Tongue (tissue), 2 donors: ENCODE results near the gene KCNH4. TPM values are rescaled to one million over a fixed set of nuclear protein-coding genes. Genes with fewer than 3 reads are reported as not detected.

ENCODE experiments used
- DNase-seq: peaks from one replicate; pipeline ENCODE4 v3.0.0-alpha.2; 2015
- total RNA-seq: library from RNA; depleted of rRNA; stranded (reverse); fragments of >200 nt; gene quantifications from one replicate; pipeline ENCODE4 v1.2.3, GENCODE V29; 2014

The KCNH4 gene
- total RNA-seq, 1 donor from 2014 or later, result not detected

GRCh38 chr17:42117397-42118125, 63.4 kb downstream of the KCNH4 start:
- no peak for DNase-seq

- DNase-seq, result peak; percentile 94
Observed at GRCh38 chr17:42116705-42117396, 64.1 kb downstream of the KCNH4 start.

GRCh38 chr17:42114118-42114517, 66.8 kb downstream of the KCNH4 start:
- no peak for DNase-seq

GRCh38 chr17:42113293-42114069, 67.5 kb downstream of the KCNH4 start:
- DNase-seq, result no peak

- peak; percentile 87 for DNase-seq
Observed at GRCh38 chr17:42112552-42113176, 68.3 kb downstream of the KCNH4 start, which contains the start of gene DHX58. Gene DHX58 (minus strand): TSS chr17:42112714. CDS start chr17:42111892, 822 bp downstream.

- peak; percentile 47 for DNase-seq
Observed at GRCh38 chr17:42111871-42112551, 68.9 kb downstream of the KCNH4 start.

- DNase-seq, result no peak
Observed at GRCh38 chr17:42111265-42111636, 69.7 kb downstream of the KCNH4 start.

- no peak for DNase-seq
Observed at GRCh38 chr17:42110301-42111264, 70.4 kb downstream of the KCNH4 start.

GRCh38 chr17:42109086-42109485, 71.9 kb downstream of the KCNH4 start:
- DNase-seq, result no peak

- peak; percentile 88 for DNase-seq
Observed at GRCh38 chr17:42107597-42108576, 73.1 kb downstream of the KCNH4 start.

GRCh38 chr17:42107124-42107523, 73.8 kb downstream of the KCNH4 start:
- no peak for DNase-seq

Other genes starting within 250 kb of the KCNH4 start
- 45.2 TPM for gene CNP, start 214.3 kb downstream of the KCNH4 start, total RNA-seq
- 71.7 TPM for gene DNAJC7, start 163.7 kb downstream of the KCNH4 start, total RNA-seq
- gene NKIRAS2, start 161.1 kb downstream of the KCNH4 start, total RNA-seq, result 23.6 TPM
- gene C17orf113, start 130.5 kb downstream of the KCNH4 start, total RNA-seq, result 2.3 TPM
- 0.41 TPM for gene ZNF385C, start 82.7 kb downstream of the KCNH4 start, total RNA-seq
- 14.4 TPM for gene DHX58, start 68.4 kb downstream of the KCNH4 start, total RNA-seq
- gene KAT2A, start 59.8 kb downstream of the KCNH4 start, total RNA-seq, result 19.9 TPM
- not detected for gene HSPB9, start 58.3 kb downstream of the KCNH4 start, total RNA-seq
- 38.8 TPM for gene RAB5C, start 26.2 kb downstream of the KCNH4 start, total RNA-seq
- gene HCRT, start 4.3 kb upstream of the KCNH4 start, total RNA-seq, result not detected
- 20.0 TPM for gene GHDC, start 13.4 kb upstream of the KCNH4 start, total RNA-seq
- gene STAT5B, start 95.2 kb upstream of the KCNH4 start, total RNA-seq, result 63.7 TPM
- 39.3 TPM for gene STAT5A, start 107.4 kb upstream of the KCNH4 start, total RNA-seq
- 158 TPM for gene STAT3, start 207.3 kb upstream of the KCNH4 start, total RNA-seq
- gene CAVIN1, start 242.1 kb upstream of the KCNH4 start, total RNA-seq, result 336 TPM